HUES6 (cell line): ENCODE data around the gene NTM.

Experiments
- H3K27ac ChIP-seq: 2 replicates; pipeline ENCODE4 v1.7.0; 2013; ENCODE audit warnings: low read depth, mild to moderate bottlenecking, low read length, inconsistent platforms
- H3K27me3 ChIP-seq: 2 replicates; pipeline ENCODE4 v1.6.1; 2013; ENCODE audit warnings: low read length; ENCODE audit not compliant: control insufficient read depth, insufficient read depth
- H3K36me3 ChIP-seq: 2 replicates; pipeline ENCODE4 v1.6.1; 2013; ENCODE audit warnings: low read length; ENCODE audit not compliant: control insufficient read depth, insufficient read depth
- H3K4me1 ChIP-seq: 2 replicates; pipeline ENCODE4 v1.6.1; 2013; ENCODE audit warnings: low read length; ENCODE audit not compliant: control insufficient read depth, insufficient read depth
- H3K4me3 ChIP-seq: 2 replicates; pipeline ENCODE4 v1.5.1; 2013; ENCODE audit warnings: low read depth, low read length
- H3K9ac ChIP-seq: one replicate; pipeline ENCODE4 v1.6.1; 2013; ENCODE audit warnings: mild to moderate bottlenecking, low read length
- H3K9me3 ChIP-seq: 2 replicates; pipeline ENCODE4 v1.6.1; 2013; ENCODE audit warnings: low read depth, low read length; ENCODE audit not compliant: control insufficient read depth, insufficient read depth

The NTM gene

DNA sequence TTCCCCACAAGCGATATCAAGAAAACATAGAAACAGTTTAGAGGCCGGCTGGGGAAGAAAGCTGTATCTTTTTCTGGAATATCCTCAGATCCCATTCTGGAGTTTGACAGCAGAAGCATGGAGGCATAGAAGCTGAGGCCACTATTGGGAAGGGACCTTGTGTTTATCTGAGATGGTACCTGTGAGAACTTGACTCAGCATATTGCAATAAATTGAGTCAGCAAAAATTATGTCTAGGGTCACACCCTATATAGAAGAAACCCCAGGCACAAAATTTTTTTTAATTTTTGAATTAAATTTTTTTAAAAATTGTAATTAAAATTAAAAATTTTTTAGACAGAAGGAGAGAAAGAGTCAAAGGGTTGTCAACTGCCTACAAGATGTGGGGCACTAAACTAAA, 178.7 kb downstream of the NTM start:
- Histone ChIP-seq H3K36me3 (no peaks in the 10 kb centered on the region), H3K27ac (no peak overlapping the region), H3K4me1 (peaks cover 8% of the 10 kb centered on the region; the same call in 1 of the 2 replicates), H3K27me3 (no peaks in the 10 kb centered on the region), H3K9ac (no peak overlapping the region), H3K9me3 (no peaks in the 10 kb centered on the region), H3K4me3 (no peak overlapping the region)

DNA sequence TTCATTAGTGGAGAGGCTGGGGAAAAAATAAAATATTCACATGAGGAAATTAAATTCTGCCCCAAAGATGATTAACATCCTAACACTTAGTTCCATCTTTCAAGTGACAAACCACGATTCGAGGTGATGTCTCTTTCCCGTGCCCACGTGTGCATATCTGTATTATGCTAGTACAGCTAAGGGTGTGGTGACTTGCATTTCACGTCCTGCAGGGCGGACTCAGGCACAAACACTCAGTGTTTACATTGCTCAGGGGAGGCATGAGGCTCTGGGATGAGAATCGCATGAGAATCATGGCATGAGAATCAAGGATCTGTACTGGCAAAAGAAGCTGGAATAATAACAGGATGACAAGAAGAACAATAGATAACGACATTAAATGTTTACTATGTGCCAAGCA, 179.4 kb downstream of the NTM start:
- Histone ChIP-seq H3K27me3 (no peaks in the 10 kb centered on the region), H3K27ac (no peak overlapping the region), H3K9ac (no peak overlapping the region)

DNA sequence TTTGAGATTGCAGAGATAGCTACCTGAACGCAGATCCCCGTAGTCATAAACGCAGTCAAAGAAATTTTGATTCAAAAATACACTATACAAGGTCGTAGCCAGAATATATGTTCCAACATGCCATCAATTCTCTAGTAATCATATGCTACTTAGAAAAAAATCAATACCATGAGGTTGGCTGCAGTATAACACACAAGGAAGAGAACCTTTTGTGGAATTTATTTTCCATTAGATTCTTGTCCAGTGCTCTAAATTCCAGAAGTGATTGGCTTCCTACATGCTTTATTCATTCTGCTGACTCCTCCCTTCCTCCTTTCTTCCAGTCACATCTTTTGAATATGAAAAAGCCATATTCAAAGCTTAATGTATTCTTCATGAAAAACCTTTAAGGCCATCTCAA, 189.9 kb downstream of the NTM start:
- H3K27ac ChIP-seq: no peak overlapping the region
- H3K27me3 ChIP-seq: no peaks in the 10 kb centered on the region
- no peaks in the 10 kb centered on the region for H3K9me3 ChIP-seq

More for the DNA sequence above, 179.4 kb downstream of the NTM start:
- Histone ChIP-seq H3K4me1 (peaks cover 8% of the 10 kb centered on the region; the same call in 1 of the 2 replicates), H3K4me3 (no peak overlapping the region), H3K36me3 (no peaks in the 10 kb centered on the region), H3K9me3 (no peaks in the 10 kb centered on the region)

DNA sequence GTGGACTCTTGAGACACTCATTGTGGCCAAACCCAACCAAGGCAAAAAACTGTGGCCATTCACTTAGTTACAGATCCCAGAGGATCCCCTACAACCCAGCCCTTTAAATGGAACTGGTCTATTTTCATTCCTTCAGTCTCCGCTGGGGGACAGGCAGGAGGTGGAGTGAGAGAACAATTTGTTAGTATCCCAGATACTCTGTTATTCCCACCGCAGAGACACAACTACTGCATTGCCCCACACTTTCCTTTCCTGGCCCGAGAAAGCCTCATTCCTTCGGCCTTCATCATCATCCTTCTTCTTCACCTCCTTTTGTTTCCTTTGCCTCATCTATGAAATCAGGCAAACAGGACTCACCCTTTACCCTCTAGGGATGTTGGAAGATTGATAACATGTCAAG, 191.1 kb downstream of the NTM start:
- peaks cover 14% of the 10 kb centered on the region for H3K4me1 ChIP-seq
- H3K27me3 ChIP-seq: 0 out of 2 replicates have a peak, but pooled peaks cover 3% of the 10 kb centered on the region
- H3K9ac ChIP-seq: no peak overlapping the region
- H3K9me3 ChIP-seq: no peaks in the 10 kb centered on the region
- H3K4me3 ChIP-seq: no peak overlapping the region
- H3K36me3 ChIP-seq: no peaks in the 10 kb centered on the region
- H3K27ac ChIP-seq: no peak overlapping the region

More for the DNA sequence above, 189.9 kb downstream of the NTM start:
- Histone ChIP-seq H3K9ac (no peak overlapping the region), H3K4me1 (peaks cover 13% of the 10 kb centered on the region), H3K36me3 (no peaks in the 10 kb centered on the region), H3K4me3 (no peak overlapping the region)

DNA sequence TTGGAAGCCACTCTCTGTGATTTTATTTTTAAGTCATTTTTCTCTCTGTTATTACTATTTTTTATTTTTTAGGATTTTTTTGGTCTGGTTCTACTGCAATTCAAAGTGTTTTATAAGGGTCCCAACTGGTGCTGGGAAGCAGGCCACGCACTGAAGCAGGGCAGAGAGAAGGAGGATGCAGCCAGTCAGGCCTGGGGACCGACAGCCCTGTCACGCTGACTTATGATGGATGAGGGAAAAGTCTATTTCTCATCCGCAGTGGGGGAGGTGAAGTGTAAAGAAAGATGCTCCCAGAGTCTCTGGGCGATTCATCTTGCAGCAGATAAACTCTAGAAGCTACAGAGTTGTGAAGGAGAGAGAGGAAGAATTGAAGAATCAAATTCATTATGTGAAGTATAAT, 191.6 kb downstream of the NTM start:
- H3K4me3 ChIP-seq: no peak overlapping the region
- no peak overlapping the region for H3K9ac ChIP-seq
- H3K27ac ChIP-seq: no peak overlapping the region
- H3K9me3 ChIP-seq: no peaks in the 10 kb centered on the region
- 0 out of 2 replicates have a peak, but pooled peaks cover 3% of the 10 kb centered on the region for H3K27me3 ChIP-seq
- peaks cover 18% of the 10 kb centered on the region for H3K4me1 ChIP-seq
- no peaks in the 10 kb centered on the region for H3K36me3 ChIP-seq

DNA sequence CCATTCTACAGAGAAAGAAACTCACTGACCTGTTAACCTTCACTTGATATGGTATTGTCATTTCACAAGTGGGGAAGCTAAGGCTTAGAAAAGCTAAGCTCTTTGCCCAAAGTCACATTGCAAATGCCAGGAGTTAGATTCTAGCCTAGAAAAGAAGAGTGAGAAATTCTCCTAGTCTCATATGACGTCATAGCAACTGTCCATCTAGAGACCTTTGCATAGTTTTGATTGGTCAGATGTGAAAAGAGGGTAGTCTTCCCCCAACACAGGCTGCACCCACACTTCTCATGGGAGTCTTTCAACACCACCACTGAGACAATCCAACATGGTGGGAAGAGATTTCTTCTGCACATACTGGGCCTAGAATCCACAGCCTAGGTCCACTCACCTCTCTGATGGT, 197.9 kb downstream of the NTM start:
- H3K27ac ChIP-seq: no peak overlapping the region
- H3K9ac ChIP-seq: no peak overlapping the region
- 0 out of 2 replicates have a peak, but pooled peaks cover 3% of the 10 kb centered on the region for H3K27me3 ChIP-seq
- H3K4me3 ChIP-seq: no peak overlapping the region
- no peaks in the 10 kb centered on the region for H3K9me3 ChIP-seq
- H3K36me3 ChIP-seq: no peaks in the 10 kb centered on the region
- H3K4me1 ChIP-seq: peaks cover 6% of the 10 kb centered on the region; the same call in 1 of the 2 replicates

DNA sequence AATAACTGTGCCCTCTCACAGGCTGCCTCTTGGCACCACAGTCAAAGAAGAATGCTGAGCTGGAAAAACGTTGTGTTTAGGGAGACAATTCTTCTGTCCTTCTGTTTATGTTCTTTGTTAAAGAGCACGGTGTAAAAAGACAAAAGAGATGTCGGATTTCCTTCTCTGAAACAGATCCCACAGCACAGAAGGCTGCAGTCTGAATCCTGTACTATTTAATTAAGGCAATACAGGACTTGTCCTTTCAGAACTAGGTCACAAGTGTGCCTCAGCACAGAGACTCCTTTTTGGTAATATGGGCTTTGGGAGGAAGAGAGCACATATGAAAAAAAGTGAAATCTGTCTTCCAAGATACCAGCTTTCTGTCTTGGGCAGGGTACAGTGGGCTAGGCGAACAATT, 201.2 kb downstream of the NTM start:
- no peak overlapping the region for H3K9ac ChIP-seq

DNA sequence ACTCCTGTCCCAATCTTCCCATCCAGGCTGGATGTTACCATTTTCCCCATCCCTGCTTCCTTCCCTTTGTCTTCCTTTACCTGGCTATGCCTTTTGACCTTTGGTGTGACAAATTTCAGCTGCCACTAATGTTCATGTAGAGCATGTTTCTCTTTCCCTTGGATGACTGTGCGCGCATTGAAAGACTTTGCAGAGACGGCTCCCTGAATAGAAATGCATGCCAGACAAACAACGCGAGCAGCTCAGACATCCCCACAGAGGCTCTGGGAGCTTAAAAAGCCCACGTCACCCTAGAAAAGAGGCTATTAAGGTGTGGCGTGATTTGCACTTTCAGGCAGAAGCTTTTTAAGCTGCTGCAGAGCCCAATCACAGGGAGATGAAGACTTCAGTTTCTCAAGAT, 202.0 kb downstream of the NTM start:
- Histone ChIP-seq H3K27me3 (no peaks in the 10 kb centered on the region), H3K9me3 (no peaks in the 10 kb centered on the region), H3K36me3 (no peaks in the 10 kb centered on the region), H3K9ac (no peak overlapping the region), H3K27ac (no peak overlapping the region), H3K4me3 (no peak overlapping the region), H3K4me1 (no peaks in the 10 kb centered on the region)

More for the DNA sequence above, 201.2 kb downstream of the NTM start:
- Histone ChIP-seq H3K27me3 (no peaks in the 10 kb centered on the region), H3K4me3 (no peak overlapping the region), H3K9me3 (no peaks in the 10 kb centered on the region), H3K36me3 (no peaks in the 10 kb centered on the region), H3K4me1 (peaks cover 3% of the 10 kb centered on the region; the same call in 1 of the 2 replicates), H3K27ac (no peak overlapping the region)

DNA sequence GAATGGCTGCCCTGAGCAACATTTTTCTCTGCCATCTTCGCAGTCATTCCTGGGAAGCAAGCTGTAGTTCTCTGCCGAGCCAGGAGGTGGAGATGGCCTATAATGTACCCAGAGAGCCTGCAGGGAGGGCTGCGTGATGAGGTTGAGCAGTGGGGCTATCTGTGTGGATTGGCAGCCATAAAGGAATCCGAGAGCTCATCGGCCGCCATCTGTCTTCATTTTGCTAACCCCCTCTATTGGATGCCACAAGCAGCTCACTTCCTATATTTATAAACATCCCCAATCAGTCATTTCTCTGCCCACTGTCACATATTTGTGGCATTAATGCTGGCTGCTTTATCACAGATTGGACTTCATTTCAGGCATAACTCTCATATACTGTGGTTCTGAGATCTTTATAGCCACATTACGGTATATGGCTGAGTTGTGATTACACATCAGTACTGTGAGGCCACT, 209.5 kb downstream of the NTM start:
- H3K9me3 ChIP-seq: no peaks in the 10 kb centered on the region
- no peaks in the 10 kb centered on the region for H3K27me3 ChIP-seq
- H3K4me1 ChIP-seq: peaks cover 16% of the 10 kb centered on the region; the same call in 1 of the 2 replicates
- no peak overlapping the region for H3K9ac ChIP-seq
- no peak overlapping the region for H3K4me3 ChIP-seq
- H3K36me3 ChIP-seq: no peaks in the 10 kb centered on the region
- H3K27ac ChIP-seq: no peak overlapping the region

DNA sequence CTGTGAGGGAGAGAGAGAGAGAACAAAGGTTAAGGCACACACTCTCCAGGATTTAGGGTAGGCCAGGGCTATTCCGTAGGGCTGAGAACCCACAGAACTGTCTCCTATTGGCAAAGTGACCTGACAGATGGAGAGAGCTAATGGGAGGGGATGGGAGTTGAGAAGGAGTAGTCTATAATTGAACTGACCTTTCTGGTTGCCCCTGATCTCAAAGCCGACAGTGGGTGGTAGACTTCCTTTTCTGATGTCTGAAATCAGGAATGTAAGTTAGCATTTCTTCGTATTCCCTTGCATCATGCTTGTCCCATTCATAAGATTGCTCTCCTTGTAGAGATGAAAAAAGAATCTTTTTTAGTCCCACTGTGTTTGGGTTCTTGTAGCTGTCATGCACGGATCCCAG, 210.1 kb downstream of the NTM start:
- Histone ChIP-seq H3K27me3 (no peaks in the 10 kb centered on the region), H3K4me3 (no peak overlapping the region), H3K4me1 (peaks cover 19% of the 10 kb centered on the region; the same call in 1 of the 2 replicates), H3K9ac (no peak overlapping the region), H3K9me3 (no peaks in the 10 kb centered on the region), H3K36me3 (no peaks in the 10 kb centered on the region), H3K27ac (no peak overlapping the region)

DNA sequence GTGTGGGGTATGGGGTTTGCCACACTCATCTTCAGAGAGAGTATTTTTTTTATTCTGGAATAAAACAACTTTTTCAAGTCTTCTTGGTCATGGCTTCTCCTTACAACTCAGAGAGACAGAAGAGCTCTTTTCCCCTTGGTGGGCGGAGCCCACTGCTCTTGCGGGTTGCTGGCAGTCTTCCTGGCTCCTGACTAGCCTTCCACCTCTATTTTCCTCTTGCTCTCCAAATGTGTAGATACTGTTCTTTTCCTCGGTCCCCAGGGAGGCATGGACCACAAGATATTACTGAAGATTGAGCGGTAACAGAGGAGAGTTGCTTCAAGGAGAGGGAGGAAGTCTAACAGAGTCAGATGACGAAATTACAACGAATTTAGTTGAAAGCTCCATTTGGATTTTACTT, 210.6 kb downstream of the NTM start:
- no peaks in the 10 kb centered on the region for H3K36me3 ChIP-seq
- no peaks in the 10 kb centered on the region for H3K9me3 ChIP-seq
- H3K4me3 ChIP-seq: no peak overlapping the region
- H3K27ac ChIP-seq: no peak overlapping the region
- H3K27me3 ChIP-seq: no peaks in the 10 kb centered on the region
- H3K9ac ChIP-seq: no peak overlapping the region
- peaks cover 19% of the 10 kb centered on the region; the same call in 1 of the 2 replicates for H3K4me1 ChIP-seq
